Stimulated activated CD4-positive, alpha-beta T cell treated with anti-CD3 and anti-CD28 coated beads, TNF-alpha, amount 100 ng/mL, for 48 hours (primary cell): ENCODE measurements around the gene SLC43A3.
"Not testable (repeated sequence)": the region's sequence is repeated elsewhere in the genome, so short reads cannot be mapped to it uniquely, and the experiment has no call there.

ENCODE experiments used
- DNase-seq, 3 donors: peaks; one replicate each; pipeline ENCODE4 v3.0.0-alpha.2; 2020; ENCODE audit warnings: low read depth in 3 of 3

Gene SLC43A3

GRCh38 chr11:57406337-57406904 is 20.5 kb downstream of the SLC43A3 start:
- DNase-seq: peak; percentile 16 to 26 (median 23)

- no peak for DNase-seq
These were observed 21.6 kb downstream of the SLC43A3 start for GRCh38 chr11:57405271-57405860.

GRCh38 chr11:57403802-57404147 is 23.1 kb downstream of the SLC43A3 start:
- DNase-seq: no peak

- DNase-seq: not testable (repeated sequence)
These were observed 23.7 kb downstream of the SLC43A3 start for GRCh38 chr11:57403003-57403801.

- no peak for DNase-seq
These were observed 24.5 kb downstream of the SLC43A3 start for GRCh38 chr11:57402188-57403002.

- no peak for DNase-seq
These were observed 26.8 kb downstream of the SLC43A3 start for GRCh38 chr11:57399972-57400578.

- no peak for DNase-seq
These were observed 27.7 kb downstream of the SLC43A3 start for GRCh38 chr11:57399221-57399620.

GRCh38 chr11:57397394-57397990 is 29.4 kb downstream of the SLC43A3 start:
- no peak for DNase-seq

GRCh38 chr11:57396744-57397143 is 30.2 kb downstream of the SLC43A3 start:
- DNase-seq: no peak

GRCh38 chr11:57395905-57396623 is 30.9 kb downstream of the SLC43A3 start:
- DNase-seq: no peak

GRCh38 chr11:57394203-57394965 is 32.5 kb downstream of the SLC43A3 start:
- DNase-seq: no peak

GRCh38 chr11:57392763-57393105 is 34.2 kb downstream of the SLC43A3 start:
- DNase-seq: no peak

- DNase-seq: no peak
These were observed 34.7 kb downstream of the SLC43A3 start for GRCh38 chr11:57392066-57392762.

GRCh38 chr11:57391539-57391938 is 35.4 kb downstream of the SLC43A3 start:
- no peak for DNase-seq

GRCh38 chr11:57391111-57391510 is 35.8 kb downstream of the SLC43A3 start:
- DNase-seq: no peak

GRCh38 chr11:57390535-57390934 is 36.4 kb downstream of the SLC43A3 start, which contains the start of gene PRG2:
TSS of gene PRG2 (minus strand) at chr11:57390650. CDS start at chr11:57389944, 706 bp downstream.
- no peak for DNase-seq

GRCh38 chr11:57387289-57388030 is 39.5 kb downstream of the SLC43A3 start:
- DNase-seq: no peak

GRCh38 chr11:57386178-57386940 is 40.6 kb downstream of the SLC43A3 start:
- DNase-seq: no peak
